WERI-Rb-1 (cell line): ENCODE results near the gene LRP1.

Experiments
- DNase-seq: peaks from one replicate; pipeline ENCODE4 v3.0.0-alpha.2; 2020
- H3K27ac ChIP-seq: fragments of 250-450 bp; sonication (Bioruptor Pico); 2 replicates; pipeline ENCODE4 v1.5.1; 2020; ENCODE audit warnings: mild to moderate bottlenecking, moderate library complexity
- H3K27me3 ChIP-seq: fragments of 250-450 bp; sonication (Bioruptor Pico); 2 replicates; pipeline ENCODE4 v1.5.1; 2021; ENCODE audit warnings: mild to moderate bottlenecking, low read depth, moderate library complexity; ENCODE audit not compliant: insufficient read depth, severe bottlenecking
- H3K36me3 ChIP-seq: fragments of 250-450 bp; sonication (Bioruptor Pico); 2 replicates; pipeline ENCODE4 v1.5.1; 2020; ENCODE audit warnings: mild to moderate bottlenecking, moderate library complexity
- H3K4me3 ChIP-seq: 2 replicates; pipeline ENCODE4 v1.5.1; 2011; ENCODE audit warnings: low read depth, mild to moderate bottlenecking, control low read depth, low read length
- H3K9me3 ChIP-seq: fragments of 250-450 bp; sonication (Bioruptor Pico); 2 replicates; pipeline ENCODE4 v1.5.1; 2021; ENCODE audit warnings: mild to moderate bottlenecking, moderate library complexity; ENCODE audit not compliant: severe bottlenecking
- CTCF ChIP-seq: IDR thresholded peaks from 2 replicates; pipeline ENCODE4 v1.5.1; 2011; ENCODE audit warnings: low read depth, mild to moderate bottlenecking, control low read depth, inconsistent platforms, low read length

LRP1 gene

GRCh38 chr12:57128519-57129247 is 400 bp downstream of the LRP1 start:
- Histone ChIP-seq H3K36me3 (no peaks in the 10 kb centered on the region), H3K27ac (no peak overlapping the region), H3K9me3 (no peaks in the 10 kb centered on the region), H3K4me3 (peak overlapping the region; percentile 66), H3K27me3 (no peaks in the 10 kb centered on the region)
- DNase-seq, result peak; percentile 19
- TF ChIP-seq CTCF, result no peak

DNA sequence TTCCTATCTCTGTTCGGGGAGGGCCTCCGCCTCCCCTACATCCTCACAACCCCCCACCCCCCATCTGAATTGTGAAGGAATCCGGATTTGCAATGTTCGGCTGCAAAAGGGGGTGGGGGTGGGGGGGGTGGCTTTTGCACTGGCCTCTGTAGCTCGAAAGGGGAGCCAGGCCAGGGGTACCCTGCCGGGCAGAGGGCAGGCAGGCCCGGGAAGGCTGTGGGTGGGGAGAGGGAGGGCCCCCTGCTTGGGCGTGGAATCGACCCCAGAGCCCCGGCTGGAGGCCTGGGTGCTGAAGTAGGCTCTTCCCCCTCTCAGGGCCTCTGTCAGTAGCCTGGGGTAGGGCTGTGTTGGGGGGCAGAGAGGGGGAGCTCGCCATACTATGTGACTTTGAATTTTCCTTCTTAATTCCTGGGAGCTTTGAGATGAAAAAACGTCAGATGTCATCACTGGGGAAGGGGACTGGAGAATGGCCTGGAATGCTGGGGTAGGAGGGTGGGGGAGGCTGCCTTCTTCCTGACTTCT is 1.1 kb downstream of the LRP1 start:
- Histone ChIP-seq H3K27ac (no peak overlapping the region), H3K4me3 (peak overlapping the region; percentile 66)
- DNase-seq, result no peak

GRCh38 chr12:57129889-57130288 is 1.6 kb downstream of the LRP1 start:
- Histone ChIP-seq H3K27ac (no peak overlapping the region), H3K4me3 (no peak overlapping the region), H3K27me3 (no peaks in the 10 kb centered on the region), H3K36me3 (no peaks in the 10 kb centered on the region), H3K9me3 (no peaks in the 10 kb centered on the region)
- no peak for TF ChIP-seq CTCF
- DNase-seq, result no peak

More for the DNA sequence above, 1.1 kb downstream of the LRP1 start:
- Histone ChIP-seq H3K27me3 (no peaks in the 10 kb centered on the region), H3K36me3 (no peaks in the 10 kb centered on the region), H3K9me3 (no peaks in the 10 kb centered on the region)
- TF ChIP-seq CTCF, result no peak

DNA sequence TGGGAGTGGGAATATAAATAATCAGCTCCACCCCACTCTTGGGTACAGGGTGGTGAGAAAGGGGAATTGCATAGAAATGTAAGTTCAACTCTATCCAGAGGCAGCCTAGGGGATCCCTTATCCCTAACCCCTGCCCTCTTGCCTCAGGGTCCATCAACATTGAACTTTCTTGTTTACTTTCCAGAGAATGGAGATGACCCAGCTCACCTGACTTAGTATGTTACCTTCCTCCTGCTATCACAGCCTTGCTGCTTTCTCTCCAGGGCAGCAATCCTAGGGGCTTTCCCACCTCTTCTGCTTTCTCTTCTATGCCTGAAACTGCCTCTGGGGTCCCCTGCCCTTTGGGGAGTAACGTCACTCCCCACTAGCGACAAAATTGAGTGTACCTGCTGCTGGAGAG is 2.7 kb downstream of the LRP1 start:
- DNase-seq, result no peak
- Histone ChIP-seq H3K27me3 (no peaks in the 10 kb centered on the region), H3K4me3 (no peak overlapping the region), H3K27ac (no peak overlapping the region), H3K9me3 (no peaks in the 10 kb centered on the region), H3K36me3 (no peaks in the 10 kb centered on the region)
- no peak for TF ChIP-seq CTCF

- no peak overlapping the region for H3K27ac ChIP-seq
- H3K4me3 ChIP-seq, result no peak overlapping the region
- no peak for TF ChIP-seq CTCF
- no peaks in the 10 kb centered on the region for H3K36me3 ChIP-seq
- DNase-seq, result no peak
- no peaks in the 10 kb centered on the region for H3K27me3 ChIP-seq
- H3K9me3 ChIP-seq, result no peaks in the 10 kb centered on the region
Observed at GRCh38 chr12:57131896-57132744, 3.8 kb downstream of the LRP1 start.
